Breast epithelium (tissue), 4 donors: ENCODE measurements around the gene RHBDD3. TPM values are rescaled to one million over a fixed set of nuclear protein-coding genes. Genes with fewer than 3 reads are reported as not detected.

Source experiments
- DNase-seq, 2 donors: peaks; one replicate each; pipeline ENCODE4 v3.0.0-alpha.2; 2019; ENCODE audit warnings: low spot score in 2 of 2
- H3K27ac ChIP-seq, 2 donors: fragments of 200-600 bp; sonication (generic) in 1 of 2; one replicate each; pipeline ENCODE4 v1.5.1; 2016 to 2019; ENCODE audit warnings: mild to moderate bottlenecking in 1 of 2
- H3K27me3 ChIP-seq, 2 donors: fragments of 200-600 bp; sonication (generic) in 1 of 2; one replicate each; pipeline versions ENCODE4 v1.5.1 to v1.6.0; 2017 to 2019; ENCODE audit warnings: control low read depth in 1 of 2, mild to moderate bottlenecking in 1 of 2
- H3K36me3 ChIP-seq: fragments of 200-600 bp; one replicate; pipeline ENCODE4 v1.5.1; 2019
- H3K4me1 ChIP-seq, 2 donors: fragments of 200-600 bp; sonication (generic); one replicate each; pipeline ENCODE4 v1.5.1; 2016 to 2019; ENCODE audit warnings: control low read depth in 1 of 2
- H3K4me3 ChIP-seq, 3 donors: fragments of 200-600 bp; sonication (generic); 1 replicate in 2 of 3; 2 replicates in 1 of 3; pipeline ENCODE4 v1.5.1; 2016 to 2019; ENCODE audit warnings: mild to moderate bottlenecking in 3 of 3, moderate library complexity in 2 of 3
- H3K9me3 ChIP-seq, 2 donors: fragments of 200-600 bp; sonication (generic) in 1 of 2; one replicate each; pipeline ENCODE4 v1.5.1; 2016 to 2019; ENCODE audit warnings: control low read depth in 1 of 2
- POLR2A ChIP-seq: fragments of 450-650 bp; IDR thresholded peaks from one replicate; pipeline ENCODE4 v1.6.1; 2016; ENCODE audit warnings: antibody characterized with exemption, mild to moderate bottlenecking, moderate library complexity
- POLR2AphosphoS5 ChIP-seq, 3 donors: sonication (generic); formaldehyde crosslinking; IDR thresholded peaks; one replicate each; pipeline ENCODE4 v1.6.1; 2017; ENCODE audit warnings: antibody characterized with exemption in 3 of 3
- intact Hi-C: fragments of 100-400 bp; cut with DNase I; formaldehyde crosslinking; loops from one replicate; pipeline ENCODE4 v1.15.1; 2023; ENCODE audit warnings: low total_unique reads
- total RNA-seq, 3 donors: library from RNA; depleted of rRNA; stranded (reverse); fragments of >200 nt; gene quantifications; one replicate each; pipeline ENCODE4 v1.1.0, GENCODE V29; 2016
- TF ChIP-seq, protein P1 (sequence below), 3 donors: fragments of 450-650 bp; IDR thresholded peaks; one replicate each; pipeline ENCODE4 v1.5.1; 2016 to 2017; ENCODE audit warnings: antibody characterized with exemption in 3 of 3, mild to moderate bottlenecking in 3 of 3, moderate library complexity in 3 of 3

The RHBDD3 gene
- 10 to 100 TPM; 16.2 to 31.8 (median 28.2) TPM for total RNA-seq

- H3K4me1 ChIP-seq = peaks cover 7 to 16% of the 10 kb centered on the region in 2 donors
- peak; percentile 89 to 98 (median 95) for TF ChIP-seq POLR2AphosphoS5 (IDR thresholded peaks at IDR 0.05)
- TF ChIP-seq, protein P1, sequence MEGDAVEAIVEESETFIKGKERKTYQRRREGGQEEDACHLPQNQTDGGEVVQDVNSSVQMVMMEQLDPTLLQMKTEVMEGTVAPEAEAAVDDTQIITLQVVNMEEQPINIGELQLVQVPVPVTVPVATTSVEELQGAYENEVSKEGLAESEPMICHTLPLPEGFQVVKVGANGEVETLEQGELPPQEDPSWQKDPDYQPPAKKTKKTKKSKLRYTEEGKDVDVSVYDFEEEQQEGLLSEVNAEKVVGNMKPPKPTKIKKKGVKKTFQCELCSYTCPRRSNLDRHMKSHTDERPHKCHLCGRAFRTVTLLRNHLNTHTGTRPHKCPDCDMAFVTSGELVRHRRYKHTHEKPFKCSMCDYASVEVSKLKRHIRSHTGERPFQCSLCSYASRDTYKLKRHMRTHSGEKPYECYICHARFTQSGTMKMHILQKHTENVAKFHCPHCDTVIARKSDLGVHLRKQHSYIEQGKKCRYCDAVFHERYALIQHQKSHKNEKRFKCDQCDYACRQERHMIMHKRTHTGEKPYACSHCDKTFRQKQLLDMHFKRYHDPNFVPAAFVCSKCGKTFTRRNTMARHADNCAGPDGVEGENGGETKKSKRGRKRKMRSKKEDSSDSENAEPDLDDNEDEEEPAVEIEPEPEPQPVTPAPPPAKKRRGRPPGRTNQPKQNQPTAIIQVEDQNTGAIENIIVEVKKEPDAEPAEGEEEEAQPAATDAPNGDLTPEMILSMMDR (IDR thresholded peaks at IDR 0.05) = peak in 2 of 3 donors; percentile 32 to 33
- TF ChIP-seq POLR2A = peak; percentile 86
- H3K4me3 ChIP-seq = peak within 1 kb of the TSS; percentile 77 to 95 (median 95)
- DNase-seq = peak; percentile 91 to 94
- H3K36me3 ChIP-seq = no peaks in the 10 kb centered on the region
- H3K9me3 ChIP-seq = no peaks in the 10 kb centered on the region
- H3K27ac ChIP-seq = peak within 1 kb of the TSS; percentile 98 to 99
- H3K27me3 ChIP-seq = no peaks in the 10 kb centered on the region
- intact Hi-C loops = no loop called here
These were observed at the start of gene RHBDD3, which contains the start of gene EWSR1 for GRCh38 chr22:29267858-29268510. RHBDD3 (minus strand) TSS chr22:29267981; CDS start chr22:29265626, 2,355 bp downstream. EWSR1 (plus strand) TSS chr22:29268268; CDS start chr22:29268337, 69 bp downstream.

DNA sequence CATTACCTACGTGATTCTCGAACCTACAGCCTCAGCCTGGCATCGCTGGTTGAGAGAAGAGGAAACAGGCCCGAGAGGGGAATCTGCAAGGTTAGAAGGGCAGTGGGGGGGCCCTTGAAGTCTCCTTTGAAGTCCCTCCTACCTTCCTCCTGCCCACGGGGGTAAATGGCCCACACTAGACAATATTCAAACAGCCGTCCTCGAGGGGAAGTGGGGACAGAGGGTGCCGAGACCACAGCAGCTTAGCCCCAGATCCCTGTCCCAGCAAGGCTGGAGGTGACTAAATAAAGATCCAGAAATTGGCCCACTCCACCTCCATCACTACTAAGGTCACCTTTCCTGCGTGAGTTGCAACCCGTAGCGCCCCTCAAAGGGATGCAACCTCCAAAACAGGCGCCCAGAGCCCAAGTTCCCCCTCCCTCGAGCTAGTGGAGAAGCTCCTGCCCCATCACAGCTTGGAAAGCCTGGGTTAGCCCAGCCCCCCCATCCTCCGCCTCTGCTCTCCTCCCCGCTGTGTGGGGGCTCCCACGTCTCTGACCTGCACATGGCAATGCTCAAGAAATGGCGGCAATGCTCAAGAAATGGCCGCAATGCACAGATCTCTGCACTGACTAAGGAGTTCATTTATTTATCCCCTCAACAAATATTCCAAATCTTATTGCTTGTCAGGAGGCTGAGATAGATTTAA, 48.5 kb upstream of the RHBDD3 start:
- Histone ChIP-seq H3K27me3 (peaks cover 2 to 18% of the 10 kb centered on the region in 2 donors), H3K9me3 (no peaks in the 10 kb centered on the region), H3K36me3 (no peaks in the 10 kb centered on the region), H3K4me1 (peaks cover 16 to 17% of the 10 kb centered on the region in 2 donors), H3K27ac (no peak overlapping the region), H3K4me3 (no peak overlapping the region)
- TF ChIP-seq POLR2A = no peak
- TF ChIP-seq POLR2AphosphoS5 (IDR thresholded peaks at IDR 0.05) = no peak
- no peak for DNase-seq
- intact Hi-C loops = loop anchor here (10.0 kb wide), 1 partner anchor 449 kb away; the partner anchor contains the start of genes UQCR10 and ZMAT5

DNA sequence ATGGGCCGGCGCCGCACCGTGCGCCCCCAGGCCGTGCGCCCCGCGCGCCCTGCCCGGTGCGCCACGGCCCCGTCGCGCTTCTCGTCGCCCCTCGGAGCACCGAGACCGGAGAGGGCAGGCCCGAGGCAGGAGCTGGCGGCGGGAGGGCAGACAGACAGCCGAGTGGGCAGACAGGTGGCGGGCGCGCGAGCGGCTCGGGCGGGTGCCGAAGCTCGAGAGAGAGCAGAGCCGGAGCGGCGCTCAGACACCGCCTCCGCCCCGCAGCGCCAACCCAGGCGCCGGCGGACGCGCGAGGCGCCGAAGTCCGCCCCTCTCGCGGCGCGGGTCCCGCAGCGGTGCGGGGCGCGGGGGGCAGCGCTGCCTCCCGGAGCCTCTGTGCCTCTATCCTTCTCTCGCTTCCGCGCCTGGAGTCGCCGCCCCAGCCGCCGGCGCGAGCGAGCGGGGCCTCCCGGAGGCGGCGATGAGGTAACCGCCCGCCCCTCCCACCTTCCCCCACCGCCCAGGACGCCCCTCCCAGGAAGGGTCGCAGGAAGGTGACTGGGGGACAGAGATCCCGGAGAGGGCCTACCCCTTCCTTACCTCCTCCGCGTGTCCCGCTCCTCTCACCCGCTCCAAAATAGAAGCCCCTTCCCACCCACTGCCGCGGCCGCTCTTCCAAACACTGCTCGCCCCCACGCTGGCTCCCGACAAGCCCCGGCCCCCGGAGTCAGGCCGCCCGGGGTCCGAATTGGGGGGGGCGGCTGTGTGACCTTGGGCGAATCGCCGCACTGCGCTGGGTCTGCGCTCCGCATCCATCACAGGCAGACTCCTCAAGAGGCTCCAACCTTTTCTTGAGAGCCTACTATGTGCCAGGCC, 47.7 kb upstream of the RHBDD3 start, which contains the start of gene RASL10A:
Gene RASL10A, minus strand, starts transcription at position 412 of the 855 bp plus-strand sequence. CDS start 451 bp downstream, outside the sequence.
- TF ChIP-seq POLR2AphosphoS5 (IDR thresholded peaks at IDR 0.05) (no peak), POLR2A (no peak)
- TF ChIP-seq, protein P1 (IDR thresholded peaks at IDR 0.05) = no peak
- Histone ChIP-seq H3K9me3 (no peaks in the 10 kb centered on the region), H3K27ac (no peak within 1 kb of the TSS), H3K4me3 (peak within 1 kb of the TSS; percentile 23 to 66 (median 50)), H3K4me1 (peaks cover 17% of the 10 kb centered on the region in 2 donors), H3K36me3 (no peaks in the 10 kb centered on the region), H3K27me3 (peaks cover 2 to 18% of the 10 kb centered on the region in 2 donors)
- no peak for DNase-seq
- intact Hi-C loops = loop anchor here (10.0 kb wide), 1 partner anchor 449 kb away; the partner anchor contains the start of genes UQCR10 and ZMAT5

DNA sequence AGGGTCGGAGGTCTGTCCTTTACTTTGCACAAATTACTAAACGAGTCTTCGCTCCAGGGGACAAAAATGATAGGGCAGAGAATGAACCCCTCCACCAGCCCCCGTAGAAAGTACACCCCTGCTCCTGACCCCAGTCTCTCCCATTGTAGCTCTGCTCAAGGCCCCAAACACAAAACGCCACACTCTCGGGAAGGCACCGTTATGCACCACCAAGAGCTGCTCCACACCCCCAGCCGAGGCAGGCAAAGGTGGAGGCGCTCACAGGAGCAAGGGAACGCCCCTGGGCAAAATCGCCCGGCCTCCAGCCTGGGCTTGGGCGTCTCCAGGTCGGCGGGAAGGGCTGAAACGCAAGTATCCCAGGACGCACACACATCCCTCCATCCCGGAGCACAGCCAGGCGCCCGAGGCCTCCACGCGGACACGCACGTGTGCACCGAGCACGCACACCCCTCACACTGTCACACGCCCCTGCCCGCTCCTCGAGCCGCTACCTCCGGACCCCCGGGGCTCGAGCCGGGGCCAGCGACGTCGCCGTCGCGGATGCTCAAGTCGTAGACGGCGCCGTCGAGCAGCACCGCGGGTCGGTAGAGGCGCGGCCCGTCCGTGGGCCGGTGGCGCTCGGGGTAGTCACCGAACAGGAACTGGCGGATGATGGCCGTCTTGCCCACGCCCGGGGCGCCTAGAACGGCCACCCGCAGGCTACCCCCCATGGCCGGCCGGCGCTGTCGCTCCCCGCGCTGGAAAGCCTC, 46.9 kb upstream of the RHBDD3 start:
- Histone ChIP-seq H3K4me1 (peaks cover 19 to 21% of the 10 kb centered on the region in 2 donors), H3K4me3 (peak overlapping the region; percentile 23 to 66 (median 50)), H3K27me3 (peaks cover 2 to 18% of the 10 kb centered on the region in 2 donors), H3K9me3 (no peaks in the 10 kb centered on the region), H3K36me3 (no peaks in the 10 kb centered on the region), H3K27ac (no peak overlapping the region)
- DNase-seq = peak in 1 of 2 donors; percentile 49
- intact Hi-C loops = loop anchor here (10.0 kb wide), 1 partner anchor 450 kb away; the partner anchor contains the start of genes UQCR10 and ZMAT5
- no peak for TF ChIP-seq POLR2A
- TF ChIP-seq POLR2AphosphoS5 (IDR thresholded peaks at IDR 0.05) = no peak
- TF ChIP-seq, protein P1 (IDR thresholded peaks at IDR 0.05) = no peak
